ENCODE data around the gene TFF1.

- TF ChIP-seq POLR2AphosphoS5 (IDR thresholded peaks at IDR 0.05; ENCODE audit: borderline replicate concordance, low read depth, low read length): no peak
- TF ChIP-seq EZH2 (IDR thresholded peaks at IDR 0.05): no peak
Observed at GRCh38 chr21:42348762-42349161, 17.6 kb downstream of the TFF1 start.
